Heart left ventricle (tissue), 13 donors: ENCODE results near the gene NAA80.

Experiments used
- CTCF ChIP-seq, 12 donors: fragments of 200-600 bp; sonication (generic) in 4 of 12; IDR thresholded peaks; one replicate each; pipeline versions ENCODE4 v1.5.0 to v1.8.0; 2018 to 2022; ENCODE audit warnings: antibody characterized with exemption in 12 of 12, mild to moderate bottlenecking in 5 of 12
- POLR2A ChIP-seq, 2 donors: fragments of 450-650 bp; IDR thresholded peaks; one replicate each; pipeline ENCODE4 v1.6.1; 2017; ENCODE audit warnings: antibody characterized with exemption in 2 of 2, mild to moderate bottlenecking in 2 of 2, moderate library complexity in 2 of 2
- donor health status: ischemic (EF 13 %, LVEDD 7.1; RV severe dilation, severe dysfunction).
- donor health status: DM: no; HTN: yes; CAD: no.
- donor health status: DM: no; HTN: no; CAD: no.
- donor health status: ischemic (EF 25% LVEDD 6.9; RV normal size, moderate dysfunction).
- donor health status: ischemic (EF 25% LVEDD 5.7; RV mildly dilated, moderate dysfunction).
- donor health status: ischemic (EF 35%, LVEDD 5.7; RV mildly dilated, moderate dysfunction).
- donor health status: nonischemic (EF 11% LVEDD 7.7; RV severe dilation, severe dysfunction).
- donor health status: DM: yes; HTN: yes; CAD: no.
- donor health status: PGD.
- donor health status: ischemic (EF 29% LVEDD 5.4; RV normal size, mild dysfunction).
- donor health status: nonischemic (EF 23%, LVEDD 6.1; RV moderate dilation, normal function).

DNA sequence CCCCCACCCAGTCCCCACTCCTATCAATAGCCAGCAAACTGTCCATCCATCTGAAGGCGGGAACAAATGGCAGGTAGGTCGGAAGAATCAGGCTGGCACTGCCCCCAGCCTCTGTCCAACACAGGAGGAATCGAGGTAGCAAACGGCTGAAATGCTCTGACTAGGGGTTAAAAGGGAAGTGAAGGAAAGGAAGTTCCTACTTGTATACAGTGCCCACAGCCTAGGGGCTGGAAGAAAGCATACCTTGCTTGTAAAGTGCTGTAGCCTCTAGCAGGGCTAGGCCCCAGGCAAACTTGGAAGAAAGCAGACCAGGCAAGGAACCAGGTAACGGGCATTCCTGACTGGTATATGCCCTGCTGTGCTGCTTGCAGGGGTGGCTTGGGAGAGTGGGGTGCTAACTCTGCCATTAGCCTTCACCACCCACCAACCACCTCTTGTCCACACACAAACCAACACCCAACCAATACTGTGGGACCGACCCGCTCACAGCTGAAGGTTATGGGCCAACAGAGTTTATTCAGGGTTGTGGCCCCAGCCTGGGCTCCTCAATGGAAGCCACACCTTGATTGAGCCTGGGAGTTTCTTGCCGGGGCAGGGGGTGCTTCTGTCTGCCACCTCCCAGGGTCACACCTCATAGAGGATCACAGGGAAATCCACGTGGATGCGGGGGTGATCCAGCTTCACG, 26.4 kb upstream of the NAA80 start:
- TF ChIP-seq POLR2A (IDR thresholded peaks at IDR 0.05) (no peak), CTCF (IDR thresholded peaks at IDR 0.05) (no peak)
